Stimulated activated naive CD8-positive, alpha-beta T cell treated with anti-CD3 and anti-CD28 coated beads, Interleukin-15, Interleukin-2, amounts not matched to agents 100 ng/mL and 50 ng/mL, for 24 hours (primary cell): ENCODE data around the gene VAT1L.

ENCODE experiments used
- H3K27ac Mint-ChIP-seq: one replicate; pipeline ENCODE4 v1.8.0; 2021; ENCODE audit warnings: mild to moderate bottlenecking, mixed read lengths
- H3K27me3 Mint-ChIP-seq: one replicate; pipeline ENCODE4 v1.8.0; 2021; ENCODE audit warnings: mixed read lengths
- H3K36me3 Mint-ChIP-seq: one replicate; pipeline ENCODE4 v1.8.0; 2021; ENCODE audit warnings: low read depth, mixed read lengths
- H3K4me1 Mint-ChIP-seq: one replicate; pipeline ENCODE4 v1.8.0; 2021; ENCODE audit warnings: low read depth, mixed read lengths
- H3K4me3 Mint-ChIP-seq: one replicate; pipeline ENCODE4 v1.8.0; 2021; ENCODE audit warnings: mild to moderate bottlenecking, mixed read lengths
- H3K9me3 Mint-ChIP-seq: one replicate; pipeline ENCODE4 v1.8.0; 2021; ENCODE audit warnings: mixed read lengths

Gene VAT1L

DNA sequence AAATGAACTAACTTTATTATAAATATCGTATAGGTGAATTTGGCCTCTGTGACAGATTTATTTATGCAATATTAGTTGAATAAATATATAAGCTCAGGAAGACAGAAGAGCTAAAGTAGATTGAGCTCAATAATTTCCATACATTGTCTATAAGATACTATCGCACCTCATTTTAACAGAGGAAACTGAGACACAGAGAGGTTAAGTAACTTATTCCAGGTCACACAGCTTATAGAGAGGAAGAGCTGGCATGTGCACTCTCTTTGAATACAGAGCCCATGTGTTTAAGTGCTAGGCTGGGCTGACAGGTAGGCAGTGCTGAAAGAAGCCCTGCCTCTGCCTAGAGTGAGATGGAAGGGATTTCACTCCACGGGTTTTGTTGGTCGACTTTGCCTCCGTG, 48.4 kb downstream of the VAT1L start:
- Mint-ChIP-seq H3K27ac (no peak overlapping the region), H3K27me3 (peaks cover 11% of the 10 kb centered on the region), H3K9me3 (no peaks in the 10 kb centered on the region)

DNA sequence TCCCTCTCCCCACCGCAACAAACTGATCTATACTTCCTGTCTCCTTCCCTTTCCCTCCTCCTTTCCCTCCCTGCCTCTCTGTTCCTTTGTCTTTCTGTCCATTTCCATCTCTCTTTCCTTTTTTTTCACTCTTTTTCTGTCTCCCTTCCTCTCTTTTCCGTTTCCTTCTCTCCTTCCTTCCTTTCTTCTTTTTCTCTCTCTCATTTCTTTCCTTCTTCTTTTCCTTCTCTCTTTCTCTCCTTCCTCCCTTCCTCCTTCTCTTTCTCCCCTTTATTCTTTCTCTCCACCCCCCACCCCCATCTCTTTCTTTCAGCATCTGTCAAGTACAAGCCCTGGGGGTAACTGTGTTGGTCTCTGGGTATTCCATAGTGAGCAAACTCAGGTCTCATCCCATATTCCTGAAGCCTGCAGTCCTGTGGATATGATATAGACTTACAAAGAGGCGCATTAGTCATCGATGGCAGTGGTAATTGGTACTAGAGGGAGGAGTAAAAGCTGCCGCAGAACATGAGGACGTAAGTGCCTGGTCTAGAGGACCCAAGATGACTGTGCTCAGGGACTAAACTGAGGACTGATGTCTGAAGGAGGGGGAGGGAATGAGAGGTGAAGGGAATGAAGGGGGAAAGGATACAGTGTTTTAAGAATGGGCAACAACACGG, 50.4 kb downstream of the VAT1L start:
- no peaks in the 10 kb centered on the region for H3K9me3 Mint-ChIP-seq
- peaks cover 7% of the 10 kb centered on the region for H3K27me3 Mint-ChIP-seq
- no peak overlapping the region for H3K4me3 Mint-ChIP-seq
- no peaks in the 10 kb centered on the region for H3K36me3 Mint-ChIP-seq
- H3K4me1 Mint-ChIP-seq, result no peaks in the 10 kb centered on the region
- H3K27ac Mint-ChIP-seq, result no peak overlapping the region

More for the DNA sequence above, 48.4 kb downstream of the VAT1L start:
- H3K36me3 Mint-ChIP-seq, result no peaks in the 10 kb centered on the region
- no peak overlapping the region for H3K4me3 Mint-ChIP-seq
- H3K4me1 Mint-ChIP-seq, result no peaks in the 10 kb centered on the region

DNA sequence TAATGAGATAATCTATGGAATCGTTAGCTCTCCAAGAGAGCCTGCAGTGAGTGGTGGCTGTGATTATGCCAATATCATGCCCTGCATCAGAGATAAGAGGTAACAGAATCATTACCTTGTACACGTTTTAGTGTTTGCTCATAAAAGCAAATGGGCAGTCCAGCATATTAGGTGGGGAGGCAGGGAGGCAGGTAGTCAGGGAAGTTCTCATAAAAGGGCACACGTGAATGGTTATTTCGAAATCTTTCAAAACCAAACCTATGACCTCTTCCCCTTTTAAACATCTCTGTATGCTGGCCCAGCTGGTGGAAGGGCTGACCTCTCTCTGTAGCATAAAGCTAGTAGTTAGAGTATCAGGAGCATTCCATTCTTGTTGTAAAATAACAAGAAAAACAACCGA, 51.7 kb downstream of the VAT1L start:
- no peaks in the 10 kb centered on the region for H3K4me1 Mint-ChIP-seq
- H3K27me3 Mint-ChIP-seq, result peaks cover 7% of the 10 kb centered on the region
- no peaks in the 10 kb centered on the region for H3K9me3 Mint-ChIP-seq
- no peaks in the 10 kb centered on the region for H3K36me3 Mint-ChIP-seq
- no peak overlapping the region for H3K4me3 Mint-ChIP-seq
- no peak overlapping the region for H3K27ac Mint-ChIP-seq

DNA sequence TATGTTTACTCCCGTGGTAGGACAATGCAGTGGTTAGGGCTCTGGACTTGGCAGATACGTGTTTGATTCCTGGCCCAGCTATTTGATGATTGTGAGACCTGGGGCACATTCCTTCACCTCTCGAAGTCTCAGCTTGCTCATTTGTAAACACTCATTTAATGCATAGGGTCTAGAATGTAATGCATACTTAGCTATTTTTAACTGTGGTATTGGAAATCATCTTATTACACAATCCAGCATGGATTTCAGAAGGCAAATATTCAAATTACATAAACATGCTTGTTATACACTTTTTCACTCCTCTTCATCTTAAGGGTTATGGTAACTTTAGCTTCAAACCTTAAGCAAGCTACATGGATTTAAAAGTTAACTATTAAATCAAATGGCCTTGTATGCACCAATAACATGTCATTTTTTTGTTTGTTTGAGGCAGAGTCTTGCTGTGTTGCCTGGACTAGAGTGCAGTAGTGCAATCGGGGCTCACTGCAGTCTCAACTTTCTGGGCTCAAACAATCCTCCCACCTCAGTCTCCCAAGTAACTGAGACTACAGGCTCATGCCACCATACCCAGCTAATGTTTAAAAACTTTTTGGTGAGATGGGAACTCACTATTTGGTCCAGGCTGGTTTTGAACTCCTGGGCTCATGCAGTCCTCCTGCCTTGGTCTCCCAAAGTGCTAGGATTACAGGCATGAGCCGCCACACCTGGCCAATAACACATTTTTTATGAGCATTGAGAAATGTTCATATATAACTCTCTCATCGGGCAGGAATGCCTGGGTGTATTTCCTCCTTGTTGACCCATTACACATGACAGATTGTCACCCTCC, 52.5 kb downstream of the VAT1L start:
- no peaks in the 10 kb centered on the region for H3K36me3 Mint-ChIP-seq
- no peak overlapping the region for H3K27ac Mint-ChIP-seq
- H3K9me3 Mint-ChIP-seq, result no peaks in the 10 kb centered on the region
- H3K27me3 Mint-ChIP-seq, result peaks cover 10% of the 10 kb centered on the region
- H3K4me3 Mint-ChIP-seq, result no peak overlapping the region
- H3K4me1 Mint-ChIP-seq, result no peaks in the 10 kb centered on the region

DNA sequence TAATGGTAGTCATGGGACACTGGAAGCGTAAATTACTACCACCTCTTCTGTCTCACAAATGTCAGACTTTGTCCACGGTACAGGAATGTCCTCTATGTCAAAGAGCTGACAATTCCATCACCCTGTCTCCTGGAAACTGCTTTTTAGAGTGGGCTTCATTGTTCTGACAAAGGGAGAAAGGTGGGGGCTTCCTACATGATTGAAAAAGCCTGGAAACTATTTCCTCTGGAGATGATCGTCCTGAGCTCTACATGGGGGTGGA, 53.1 kb downstream of the VAT1L start:
- Mint-ChIP-seq H3K27ac (no peak overlapping the region), H3K27me3 (peaks cover 12% of the 10 kb centered on the region), H3K9me3 (no peaks in the 10 kb centered on the region), H3K36me3 (no peaks in the 10 kb centered on the region), H3K4me1 (no peaks in the 10 kb centered on the region), H3K4me3 (no peak overlapping the region)

DNA sequence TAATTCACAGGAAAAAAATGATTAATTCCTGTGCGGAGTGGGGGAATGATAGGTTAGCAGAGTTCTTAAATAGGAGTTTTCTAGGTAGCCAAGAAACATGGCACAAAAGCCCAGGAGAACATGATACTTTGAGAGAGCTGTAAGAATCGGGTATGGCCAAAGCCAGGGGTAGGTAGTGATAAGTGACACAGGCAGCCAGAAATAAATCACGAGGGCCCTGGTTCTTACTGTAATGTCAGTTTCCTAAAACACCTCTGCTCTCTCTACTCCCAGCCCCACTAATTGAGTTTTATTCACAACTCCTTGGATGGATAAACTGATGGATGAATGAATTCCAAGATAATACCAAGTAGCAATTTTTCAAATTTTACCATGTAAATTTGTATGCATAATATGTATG, 54.1 kb downstream of the VAT1L start:
- no peak overlapping the region for H3K27ac Mint-ChIP-seq
- no peaks in the 10 kb centered on the region for H3K36me3 Mint-ChIP-seq
- no peak overlapping the region for H3K4me3 Mint-ChIP-seq
- H3K4me1 Mint-ChIP-seq, result no peaks in the 10 kb centered on the region
- no peaks in the 10 kb centered on the region for H3K9me3 Mint-ChIP-seq
- H3K27me3 Mint-ChIP-seq, result peaks cover 12% of the 10 kb centered on the region

DNA sequence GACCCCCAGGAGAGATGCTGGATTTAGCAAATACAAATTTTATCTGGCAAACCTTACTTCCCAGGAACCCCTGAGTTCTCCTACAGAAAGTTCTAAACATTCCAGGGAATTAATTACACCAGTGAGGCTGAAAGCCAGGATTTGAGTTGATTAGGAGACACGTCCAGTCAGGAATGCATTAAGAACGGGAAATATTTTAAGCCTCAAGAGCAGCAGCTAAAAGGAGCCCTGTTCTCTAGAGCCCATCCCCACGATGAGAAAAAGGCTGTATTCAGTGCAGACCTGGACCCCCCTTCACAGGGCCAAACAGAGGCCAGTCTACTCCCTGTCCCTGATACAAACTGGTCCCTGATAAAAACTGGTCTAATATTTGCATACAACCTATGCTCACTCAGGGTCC, 55.0 kb downstream of the VAT1L start:
- Mint-ChIP-seq H3K27me3 (peaks cover 11% of the 10 kb centered on the region), H3K4me3 (no peak overlapping the region), H3K27ac (no peak overlapping the region), H3K36me3 (no peaks in the 10 kb centered on the region), H3K4me1 (no peaks in the 10 kb centered on the region), H3K9me3 (no peaks in the 10 kb centered on the region)

DNA sequence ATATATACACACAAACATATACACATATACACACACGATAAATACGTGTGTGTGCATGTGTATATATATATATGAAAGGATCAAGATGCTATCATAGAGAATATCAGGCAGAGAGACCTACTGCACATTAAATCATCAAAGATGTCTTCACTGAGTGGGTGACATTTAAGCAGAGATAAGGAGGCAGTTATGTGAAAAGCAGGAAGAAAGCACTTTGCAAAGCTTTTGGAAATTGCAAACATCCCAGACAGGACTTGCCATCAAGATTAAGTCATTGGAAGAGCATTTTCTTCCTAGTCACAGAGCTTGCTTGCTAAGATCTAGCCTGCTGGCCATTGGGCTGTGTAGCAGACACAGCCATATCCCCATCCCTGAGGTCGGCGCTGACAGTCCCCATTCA, 56.4 kb downstream of the VAT1L start:
- peaks cover 4% of the 10 kb centered on the region for H3K27me3 Mint-ChIP-seq
- no peaks in the 10 kb centered on the region for H3K4me1 Mint-ChIP-seq
- H3K4me3 Mint-ChIP-seq, result no peak overlapping the region
- no peak overlapping the region for H3K27ac Mint-ChIP-seq
- H3K9me3 Mint-ChIP-seq, result no peaks in the 10 kb centered on the region
- no peaks in the 10 kb centered on the region for H3K36me3 Mint-ChIP-seq

DNA sequence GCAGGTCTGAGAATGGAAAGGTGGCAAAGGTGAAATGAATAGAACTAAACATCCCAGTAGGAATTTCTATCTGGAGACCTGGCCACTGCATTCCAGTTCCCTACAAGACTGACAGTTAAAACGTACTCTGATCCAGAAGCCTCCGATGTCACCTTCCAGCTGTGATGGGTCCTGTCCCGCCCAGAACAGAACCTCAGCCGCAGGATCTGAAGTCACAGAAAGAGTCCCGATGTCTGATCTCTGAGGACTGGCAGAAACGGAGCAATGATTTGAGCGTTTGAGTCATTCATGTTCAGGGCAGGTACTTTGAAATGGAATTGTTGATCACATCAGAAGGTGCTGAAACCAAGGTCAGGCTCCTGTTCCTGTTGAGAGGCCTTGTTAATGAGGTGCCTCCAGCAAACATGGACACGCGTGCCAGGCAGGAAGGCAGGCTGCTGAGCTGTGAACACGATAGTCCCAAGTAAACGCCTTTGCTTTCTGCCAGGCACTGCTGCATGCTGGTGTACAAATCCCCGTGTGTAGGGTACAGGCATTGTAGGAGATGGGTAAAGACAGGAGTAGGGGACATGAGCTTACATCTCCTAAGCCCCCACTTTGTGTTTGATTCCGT, 61.4 kb downstream of the VAT1L start:
- Mint-ChIP-seq H3K4me3 (no peak overlapping the region), H3K27ac (no peak overlapping the region), H3K4me1 (no peaks in the 10 kb centered on the region), H3K9me3 (no peaks in the 10 kb centered on the region), H3K27me3 (peaks cover 10% of the 10 kb centered on the region), H3K36me3 (no peaks in the 10 kb centered on the region)

DNA sequence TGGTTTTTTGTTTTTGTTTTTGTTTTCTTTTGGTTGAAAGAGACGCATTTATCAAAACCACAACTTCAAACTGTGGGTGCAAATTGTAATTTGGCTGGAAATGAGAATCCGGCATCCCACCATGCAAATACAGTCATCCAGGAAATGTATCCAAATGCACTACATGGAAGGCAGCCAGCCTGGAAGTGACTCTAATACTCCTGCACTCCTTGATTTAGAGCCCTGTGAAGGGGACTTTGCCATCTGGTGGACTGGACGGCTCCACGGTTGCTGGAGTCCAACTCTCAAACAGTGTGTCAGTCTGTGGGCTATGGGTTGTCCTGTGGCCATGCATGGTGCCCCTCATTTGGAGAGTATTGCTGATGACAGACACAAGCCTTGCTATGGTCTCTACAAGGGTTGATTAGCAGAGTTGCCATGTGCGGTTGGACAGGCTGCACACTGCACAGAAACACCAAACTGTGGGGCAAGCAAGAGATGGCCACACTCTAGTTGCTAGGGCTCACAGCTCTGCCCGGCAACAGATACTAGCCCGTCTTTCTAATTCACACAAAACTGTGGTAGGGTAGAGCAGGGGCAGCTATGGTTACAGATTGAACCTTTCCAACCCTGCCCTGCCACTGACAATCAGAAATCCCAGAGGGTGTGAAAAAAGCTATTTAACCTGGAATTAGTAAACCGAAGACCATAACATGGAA, 62.4 kb downstream of the VAT1L start:
- Mint-ChIP-seq H3K27ac (no peak overlapping the region), H3K27me3 (peaks cover 8% of the 10 kb centered on the region), H3K9me3 (no peaks in the 10 kb centered on the region), H3K4me3 (no peak overlapping the region), H3K36me3 (no peaks in the 10 kb centered on the region), H3K4me1 (no peaks in the 10 kb centered on the region)

DNA sequence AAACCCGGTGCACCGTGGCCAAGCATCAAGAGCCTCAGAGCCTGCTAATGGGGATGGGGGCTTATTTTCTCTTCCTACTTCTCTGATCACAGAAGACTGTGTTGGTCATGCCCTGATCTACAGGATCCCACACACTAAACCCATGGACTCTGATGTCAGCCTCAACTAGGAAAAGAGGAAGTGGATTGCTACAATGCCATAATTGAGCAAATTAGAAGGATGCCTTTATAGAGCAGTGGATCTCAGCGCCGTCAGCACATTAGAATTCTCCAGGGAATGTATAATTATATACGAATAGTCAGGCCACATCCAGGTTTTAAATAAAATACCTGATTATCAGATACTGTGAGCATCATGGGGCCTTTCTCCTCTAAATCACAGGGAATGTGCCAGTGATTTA, 64.8 kb downstream of the VAT1L start:
- peaks cover 5% of the 10 kb centered on the region for H3K27me3 Mint-ChIP-seq
- H3K36me3 Mint-ChIP-seq, result no peaks in the 10 kb centered on the region
- no peaks in the 10 kb centered on the region for H3K9me3 Mint-ChIP-seq
- no peak overlapping the region for H3K4me3 Mint-ChIP-seq
- H3K4me1 Mint-ChIP-seq, result no peaks in the 10 kb centered on the region
- no peak overlapping the region for H3K27ac Mint-ChIP-seq

DNA sequence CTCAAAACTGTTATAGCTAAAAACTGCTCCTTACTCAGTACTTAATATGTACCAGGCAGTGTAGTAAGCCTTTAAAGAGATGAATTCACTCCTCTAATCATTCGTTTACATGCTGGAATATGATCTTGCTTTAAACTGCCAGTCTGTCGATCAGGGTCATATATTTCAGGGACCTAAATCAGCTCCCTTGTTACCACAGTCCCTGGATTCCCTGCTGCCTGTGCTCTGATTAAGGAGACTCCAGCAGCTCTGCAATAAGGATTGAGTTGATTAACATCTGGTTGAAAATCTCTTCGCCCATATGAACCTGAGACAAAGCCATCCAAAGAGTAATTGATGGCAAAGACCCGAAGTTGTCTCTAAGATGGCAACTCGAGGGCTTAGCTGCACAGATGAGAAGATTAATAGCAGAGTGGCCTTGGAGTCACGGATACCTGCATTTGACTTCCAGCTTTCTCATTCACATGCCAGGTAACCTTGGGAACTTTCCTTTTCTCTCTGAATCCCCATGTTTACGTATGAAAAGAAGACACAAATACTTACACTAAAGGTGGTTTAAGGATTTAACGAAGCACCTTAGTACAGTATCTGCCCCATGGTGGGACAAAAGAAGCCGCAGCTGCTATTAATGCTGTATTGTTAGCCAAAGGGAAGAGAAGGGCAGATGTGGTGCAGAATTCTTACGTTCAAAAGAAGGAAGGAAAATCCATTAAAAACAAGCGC, 68.2 kb downstream of the VAT1L start:
- Mint-ChIP-seq H3K4me3 (no peak overlapping the region), H3K27me3 (peaks cover 5% of the 10 kb centered on the region), H3K27ac (no peak overlapping the region), H3K9me3 (no peaks in the 10 kb centered on the region), H3K36me3 (no peaks in the 10 kb centered on the region), H3K4me1 (no peaks in the 10 kb centered on the region)

DNA sequence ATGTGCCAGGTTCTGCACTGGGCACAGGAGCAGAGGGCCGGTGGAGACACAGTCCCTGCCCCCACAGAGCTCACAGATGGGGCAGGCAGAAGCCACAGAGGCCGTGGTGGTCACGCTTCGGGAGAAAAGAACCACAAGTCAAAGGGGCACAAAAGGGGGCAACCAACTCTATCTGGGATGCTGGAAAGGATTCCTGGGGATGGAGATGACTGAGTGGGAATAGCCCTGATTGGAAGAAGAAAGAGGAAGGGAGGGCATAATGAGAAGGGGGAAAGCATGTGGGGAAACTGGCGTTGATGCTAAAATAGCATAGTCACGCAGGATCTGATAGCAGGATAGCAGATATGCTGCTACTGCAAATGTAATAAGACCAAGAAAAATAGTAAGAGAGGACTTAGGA, 69.7 kb downstream of the VAT1L start:
- no peaks in the 10 kb centered on the region for H3K4me1 Mint-ChIP-seq
- H3K36me3 Mint-ChIP-seq, result no peaks in the 10 kb centered on the region
- H3K9me3 Mint-ChIP-seq, result no peaks in the 10 kb centered on the region
- no peak overlapping the region for H3K4me3 Mint-ChIP-seq
- H3K27ac Mint-ChIP-seq, result no peak overlapping the region
- peaks cover 5% of the 10 kb centered on the region for H3K27me3 Mint-ChIP-seq

DNA sequence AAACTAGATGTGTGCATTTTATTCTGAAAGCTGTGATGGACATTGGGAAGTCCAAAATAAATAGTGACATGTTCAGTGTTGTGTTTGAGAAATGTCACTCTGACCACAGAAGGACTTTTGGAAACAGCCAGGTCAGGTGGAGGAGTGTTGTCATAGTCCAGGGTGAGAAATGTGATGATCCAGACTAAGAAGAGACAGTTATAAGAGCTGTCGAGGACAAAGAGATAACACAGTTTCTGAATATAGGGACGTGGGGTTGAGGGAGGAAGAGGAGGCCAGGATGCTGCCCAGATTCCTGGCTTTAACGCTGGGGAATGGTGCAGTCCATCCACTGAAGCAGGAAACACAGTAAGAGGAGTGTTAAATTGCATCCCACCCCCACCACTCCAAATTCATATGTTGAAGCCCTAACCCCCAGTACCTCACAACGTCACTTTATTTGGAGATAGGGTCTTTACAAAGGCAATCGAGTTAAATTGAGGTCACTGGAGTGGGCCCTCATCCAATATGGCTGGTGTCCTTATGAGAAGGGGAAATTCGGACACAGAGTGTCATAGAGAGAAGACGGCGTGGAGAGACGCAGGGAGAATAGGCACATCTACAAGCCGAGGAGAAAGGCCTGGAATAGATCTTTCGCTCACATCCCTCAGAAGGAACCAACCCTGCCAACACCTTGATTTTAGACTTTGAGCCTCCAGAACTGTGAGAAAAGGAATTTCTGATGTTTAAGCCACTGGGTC, 71.3 kb downstream of the VAT1L start:
- no peaks in the 10 kb centered on the region for H3K4me1 Mint-ChIP-seq
- no peak overlapping the region for H3K4me3 Mint-ChIP-seq
- H3K27ac Mint-ChIP-seq, result no peak overlapping the region
- H3K27me3 Mint-ChIP-seq, result peaks cover 4% of the 10 kb centered on the region
- no peaks in the 10 kb centered on the region for H3K9me3 Mint-ChIP-seq
- H3K36me3 Mint-ChIP-seq, result no peaks in the 10 kb centered on the region
